ENCODE measurements around the gene CSF3R. TPM values are rescaled to one million over a fixed set of nuclear protein-coding genes. Genes with fewer than 3 reads are reported as not detected.

CSF3R gene
- total and polyA plus RNA-seq, 9 of the 15 experiments (the other 6 are each of a cell fraction or from before 2014, with no cell fraction given), result 0.21 to 0.86 (median 0.40) TPM; not detected in 1

DNA sequence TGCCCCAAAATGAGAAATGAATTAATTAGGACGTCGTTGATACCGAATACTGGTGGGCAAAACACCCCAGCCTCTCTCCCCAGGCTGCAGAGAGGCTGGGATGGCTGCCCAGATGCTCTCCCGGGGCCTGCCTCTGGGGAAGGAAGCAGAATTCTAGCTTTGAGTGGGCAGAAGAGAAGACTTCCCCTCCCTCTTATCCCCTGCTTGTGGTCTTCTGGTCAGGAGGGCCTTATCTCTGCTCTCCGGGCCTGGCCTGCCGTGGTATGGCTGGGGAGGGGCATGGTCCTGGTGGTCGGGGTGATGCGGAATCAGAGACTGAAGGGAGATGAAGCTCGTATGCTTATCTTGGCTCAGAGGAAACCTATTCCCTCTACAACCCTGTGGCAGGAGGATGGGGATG is 9.8 kb upstream of the CSF3R start (continued):
- TF ChIP-seq, protein P1, sequence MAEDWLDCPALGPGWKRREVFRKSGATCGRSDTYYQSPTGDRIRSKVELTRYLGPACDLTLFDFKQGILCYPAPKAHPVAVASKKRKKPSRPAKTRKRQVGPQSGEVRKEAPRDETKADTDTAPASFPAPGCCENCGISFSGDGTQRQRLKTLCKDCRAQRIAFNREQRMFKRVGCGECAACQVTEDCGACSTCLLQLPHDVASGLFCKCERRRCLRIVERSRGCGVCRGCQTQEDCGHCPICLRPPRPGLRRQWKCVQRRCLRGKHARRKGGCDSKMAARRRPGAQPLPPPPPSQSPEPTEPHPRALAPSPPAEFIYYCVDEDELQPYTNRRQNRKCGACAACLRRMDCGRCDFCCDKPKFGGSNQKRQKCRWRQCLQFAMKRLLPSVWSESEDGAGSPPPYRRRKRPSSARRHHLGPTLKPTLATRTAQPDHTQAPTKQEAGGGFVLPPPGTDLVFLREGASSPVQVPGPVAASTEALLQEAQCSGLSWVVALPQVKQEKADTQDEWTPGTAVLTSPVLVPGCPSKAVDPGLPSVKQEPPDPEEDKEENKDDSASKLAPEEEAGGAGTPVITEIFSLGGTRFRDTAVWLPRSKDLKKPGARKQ (CRISPR knock-in tag; IDR thresholded peaks at IDR 0.05), result no peak
- TF ChIP-seq POU5F1 (IDR thresholded peaks at IDR 0.05; ENCODE audit: borderline replicate concordance, low read depth, low read length, partially characterized antibody) (no peak), ARID2 (IDR thresholded peaks at IDR 0.05) (no peak), PYGO2 (tag; IDR thresholded peaks at IDR 0.05) (no peak), ZNF146 (CRISPR knock-in tag; IDR thresholded peaks at IDR 0.05; ENCODE audit: unreplicated experiment) (no peak), KAT8 (IDR thresholded peaks at IDR 0.05; ENCODE audit: low read depth) (no peak), ZSCAN29 (IDR thresholded peaks at IDR 0.05) (no peak), CREBBP (IDR thresholded peaks at IDR 0.05; ENCODE audit: low read depth, low read length) (no peak), ETV1 (tag; conservative IDR thresholded peaks at IDR 0.05; ENCODE audit: low read depth) (no peak), SIN3B (IDR thresholded peaks at IDR 0.05; ENCODE audit: low read depth) (no peak), POLR2H (tag; IDR thresholded peaks at IDR 0.05; ENCODE audit: low read depth) (no peak), RAD21 (CRISPR knock-in tag; conservative IDR thresholded peaks at IDR 0.05 in 1 of 2, IDR thresholded peaks at IDR 0.05 in 1 of 2) (no peak), ZNF780A (CRISPR knock-in tag; IDR thresholded peaks at IDR 0.05) (no peak), ZNF239 (CRISPR knock-in tag; IDR thresholded peaks at IDR 0.05) (no peak), BRCA1 (IDR thresholded peaks at IDR 0.05) (no peak), BRCA1 (CRISPR knock-in tag; IDR thresholded peaks at IDR 0.05) (no peak), YBX1 (IDR thresholded peaks at IDR 0.05) (no peak)
- TF ChIP-seq, protein P2, sequence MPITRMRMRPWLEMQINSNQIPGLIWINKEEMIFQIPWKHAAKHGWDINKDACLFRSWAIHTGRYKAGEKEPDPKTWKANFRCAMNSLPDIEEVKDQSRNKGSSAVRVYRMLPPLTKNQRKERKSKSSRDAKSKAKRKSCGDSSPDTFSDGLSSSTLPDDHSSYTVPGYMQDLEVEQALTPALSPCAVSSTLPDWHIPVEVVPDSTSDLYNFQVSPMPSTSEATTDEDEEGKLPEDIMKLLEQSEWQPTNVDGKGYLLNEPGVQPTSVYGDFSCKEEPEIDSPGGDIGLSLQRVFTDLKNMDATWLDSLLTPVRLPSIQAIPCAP (CRISPR knock-in tag; IDR thresholded peaks at IDR 0.05; ENCODE audit: borderline replicate concordance), result no peak
- TF ChIP-seq, protein P3, sequence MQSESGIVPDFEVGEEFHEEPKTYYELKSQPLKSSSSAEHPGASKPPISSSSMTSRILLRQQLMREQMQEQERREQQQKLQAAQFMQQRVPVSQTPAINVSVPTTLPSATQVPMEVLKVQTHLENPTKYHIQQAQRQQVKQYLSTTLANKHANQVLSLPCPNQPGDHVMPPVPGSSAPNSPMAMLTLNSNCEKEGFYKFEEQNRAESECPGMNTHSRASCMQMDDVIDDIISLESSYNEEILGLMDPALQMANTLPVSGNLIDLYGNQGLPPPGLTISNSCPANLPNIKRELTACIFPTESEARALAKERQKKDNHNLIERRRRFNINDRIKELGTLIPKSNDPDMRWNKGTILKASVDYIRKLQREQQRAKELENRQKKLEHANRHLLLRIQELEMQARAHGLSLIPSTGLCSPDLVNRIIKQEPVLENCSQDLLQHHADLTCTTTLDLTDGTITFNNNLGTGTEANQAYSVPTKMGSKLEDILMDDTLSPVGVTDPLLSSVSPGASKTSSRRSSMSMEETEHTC (IDR thresholded peaks at IDR 0.05), result peak; percentile 64; the same call in 1 of the 2 replicates
- TF ChIP-seq, protein P4, sequence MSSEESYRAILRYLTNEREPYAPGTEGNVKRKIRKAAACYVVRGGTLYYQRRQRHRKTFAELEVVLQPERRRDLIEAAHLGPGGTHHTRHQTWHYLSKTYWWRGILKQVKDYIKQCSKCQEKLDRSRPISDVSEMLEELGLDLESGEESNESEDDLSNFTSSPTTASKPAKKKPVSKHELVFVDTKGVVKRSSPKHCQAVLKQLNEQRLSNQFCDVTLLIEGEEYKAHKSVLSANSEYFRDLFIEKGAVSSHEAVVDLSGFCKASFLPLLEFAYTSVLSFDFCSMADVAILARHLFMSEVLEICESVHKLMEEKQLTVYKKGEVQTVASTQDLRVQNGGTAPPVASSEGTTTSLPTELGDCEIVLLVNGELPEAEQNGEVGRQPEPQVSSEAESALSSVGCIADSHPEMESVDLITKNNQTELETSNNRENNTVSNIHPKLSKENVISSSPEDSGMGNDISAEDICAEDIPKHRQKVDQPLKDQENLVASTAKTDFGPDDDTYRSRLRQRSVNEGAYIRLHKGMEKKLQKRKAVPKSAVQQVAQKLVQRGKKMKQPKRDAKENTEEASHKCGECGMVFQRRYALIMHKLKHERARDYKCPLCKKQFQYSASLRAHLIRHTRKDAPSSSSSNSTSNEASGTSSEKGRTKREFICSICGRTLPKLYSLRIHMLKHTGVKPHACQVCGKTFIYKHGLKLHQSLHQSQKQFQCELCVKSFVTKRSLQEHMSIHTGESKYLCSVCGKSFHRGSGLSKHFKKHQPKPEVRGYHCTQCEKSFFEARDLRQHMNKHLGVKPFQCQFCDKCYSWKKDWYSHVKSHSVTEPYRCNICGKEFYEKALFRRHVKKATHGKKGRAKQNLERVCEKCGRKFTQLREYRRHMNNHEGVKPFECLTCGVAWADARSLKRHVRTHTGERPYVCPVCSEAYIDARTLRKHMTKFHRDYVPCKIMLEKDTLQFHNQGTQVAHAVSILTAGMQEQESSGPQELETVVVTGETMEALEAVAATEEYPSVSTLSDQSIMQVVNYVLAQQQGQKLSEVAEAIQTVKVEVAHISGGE (CRISPR knock-in tag; IDR thresholded peaks at IDR 0.05), result 0 out of 6 replicates have a peak, but pooled peaks of 1 of the 3 experiments have one; percentile 21
- TF ChIP-seq, protein P5, sequence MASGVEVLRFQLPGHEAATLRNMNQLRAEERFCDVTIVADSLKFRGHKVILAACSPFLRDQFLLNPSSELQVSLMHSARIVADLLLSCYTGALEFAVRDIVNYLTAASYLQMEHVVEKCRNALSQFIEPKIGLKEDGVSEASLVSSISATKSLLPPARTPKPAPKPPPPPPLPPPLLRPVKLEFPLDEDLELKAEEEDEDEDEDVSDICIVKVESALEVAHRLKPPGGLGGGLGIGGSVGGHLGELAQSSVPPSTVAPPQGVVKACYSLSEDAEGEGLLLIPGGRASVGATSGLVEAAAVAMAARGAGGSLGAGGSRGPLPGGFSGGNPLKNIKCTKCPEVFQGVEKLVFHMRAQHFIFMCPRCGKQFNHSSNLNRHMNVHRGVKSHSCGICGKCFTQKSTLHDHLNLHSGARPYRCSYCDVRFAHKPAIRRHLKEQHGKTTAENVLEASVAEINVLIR (CRISPR knock-in tag; IDR thresholded peaks at IDR 0.05), result no peak; the same call in 1 of the 2 replicates

Measured in K562 (cell line).